ENCODE measurements around the gene TMEM87B. TPM values are rescaled to one million over a fixed set of nuclear protein-coding genes. Genes with fewer than 3 reads are reported as not detected.

TMEM87B gene
- total and polyA plus RNA-seq, 7 donors: 10.2 to 36.7 (median 19.7) TPM

GRCh38 chr2:112168422-112169124, 113.5 kb downstream of the TMEM87B start:
- Histone ChIP-seq H3K27ac (no peak overlapping the region), H3K27me3 (no peaks in the 10 kb centered on the region), H3K4me3 (no peak overlapping the region), H3K9me3 (no peaks in the 10 kb centered on the region), H3K36me3 (no peaks in the 10 kb centered on the region), H3K4me1 (no peaks in the 10 kb centered on the region)
- no peak for DNase-seq
- intact Hi-C loops (cut with DNase I): no loop called here
- no peak for TF ChIP-seq EP300 (IDR thresholded peaks at IDR 0.05)
- no peak for TF ChIP-seq POLR2AphosphoS5 (IDR thresholded peaks at IDR 0.05)
- TF ChIP-seq CTCF (IDR thresholded peaks at IDR 0.05): no peak
- no peak for TF ChIP-seq POLR2A (IDR thresholded peaks at IDR 0.05)
- WGBS, 2 donors: 72 to 84% methylated on average over 10 of the region's 10 CpGs

Other genes starting within 250 kb of the TMEM87B start
- 10 to 100 TPM; 23.4 to 42.4 (median 41.4) TPM for gene ANAPC1, start 171.1 kb upstream of the TMEM87B start, total RNA-seq
- 10 to 100 TPM in 1 of 3 donors, 1 to 10 TPM in 2; 6.5 to 14.2 (median 8.4) TPM for gene ANAPC1, start 171.1 kb upstream of the TMEM87B start, polyA plus RNA-seq
- 10 to 100 TPM; 14.4 to 31.6 (median 26.0) TPM for gene MERTK, start 156.7 kb upstream of the TMEM87B start, total RNA-seq
- gene MERTK, start 156.7 kb upstream of the TMEM87B start, polyA plus RNA-seq: 1 to 10 TPM; 2.4 to 6.2 (median 5.1) TPM
- 1 to 10 TPM in 2 of 4 donors, under 1 TPM in 2; 0.95 to 1.7 (median 1.0) TPM for gene FBLN7, start 83.1 kb downstream of the TMEM87B start, total RNA-seq
- gene FBLN7, start 83.1 kb downstream of the TMEM87B start, polyA plus RNA-seq: 1 to 10 TPM in 1 of 3 donors, not detected in 2; 3.3 TPM
- 10 to 100 TPM in 1 of 4 donors, 1 to 10 TPM in 3; 2.7 to 22.2 (median 7.4) TPM for gene ZC3H8, start 199.8 kb downstream of the TMEM87B start, total RNA-seq
- gene ZC3H8, start 199.8 kb downstream of the TMEM87B start, polyA plus RNA-seq: 10 to 100 TPM in 1 of 3 donors, 1 to 10 TPM in 2; 4.2 to 10.2 (median 9.8) TPM
- gene ZC3H6, start 220.3 kb downstream of the TMEM87B start, total RNA-seq: 10 to 100 TPM; 13.2 to 27.1 (median 16.5) TPM
- gene ZC3H6, start 220.3 kb downstream of the TMEM87B start, polyA plus RNA-seq: 1 to 10 TPM in 1 of 3 donors, under 1 TPM in 2; 0.60 to 2.0 (median 0.69) TPM